ENCODE results near the gene C1QTNF8. TPM values are rescaled to one million over a fixed set of nuclear protein-coding genes. Genes with fewer than 3 reads are reported as not detected.

Gene C1QTNF8
- total RNA-seq, 1 donor from 2014 or later, result not detected

- no peak for DNase-seq (ENCODE audit: low read depth in 2 of 2)
Measured at GRCh38 chr16:1109648-1110047, 13.6 kb upstream of the C1QTNF8 start.

GRCh38 chr16:1108299-1109252 lies 12.5 kb upstream of the C1QTNF8 start:
- peak in 1 of 2 donors; percentile 62 for DNase-seq (ENCODE audit: low read depth in 2 of 2)

GRCh38 chr16:1107731-1108130 lies 11.7 kb upstream of the C1QTNF8 start:
- no peak for DNase-seq (ENCODE audit: low read depth in 2 of 2)

DNA sequence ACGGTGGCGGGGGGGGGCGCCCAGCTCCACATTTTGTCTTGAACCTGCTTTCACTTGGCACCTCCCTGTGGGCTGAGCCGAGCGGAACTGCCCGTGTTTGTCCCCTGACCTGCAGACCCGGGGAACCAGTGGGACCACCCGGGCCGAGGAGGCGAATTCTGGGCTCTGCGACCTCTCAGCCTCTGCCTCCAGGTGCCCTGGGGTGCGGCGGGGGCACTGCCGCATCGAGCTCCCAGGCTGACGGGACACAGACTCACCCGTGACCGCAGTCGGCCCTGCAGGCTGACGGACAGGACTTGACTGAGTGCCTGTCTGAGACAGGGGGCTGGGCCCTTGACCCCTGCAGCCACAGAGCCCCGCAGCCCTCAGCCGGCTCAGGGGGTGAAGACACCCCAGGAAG lies 11.1 kb upstream of the C1QTNF8 start:
- no peak for DNase-seq (ENCODE audit: low read depth in 2 of 2)

- no peak for DNase-seq (ENCODE audit: low read depth in 2 of 2)
Measured at GRCh38 chr16:1106659-1107058, 10.6 kb upstream of the C1QTNF8 start.

GRCh38 chr16:1105888-1106620 lies 10.0 kb upstream of the C1QTNF8 start:
- DNase-seq (ENCODE audit: low read depth in 2 of 2), result peak; percentile 59 to 78

- no peak for DNase-seq (ENCODE audit: low read depth in 2 of 2)
Measured at GRCh38 chr16:1103636-1103980, 7.6 kb upstream of the C1QTNF8 start.

- DNase-seq (ENCODE audit: low read depth in 2 of 2), result peak; percentile 10 to 41
Measured at GRCh38 chr16:1102921-1103635, 7.0 kb upstream of the C1QTNF8 start.

GRCh38 chr16:1102333-1102700 lies 6.3 kb upstream of the C1QTNF8 start:
- DNase-seq (ENCODE audit: low read depth in 2 of 2), result no peak

DNA sequence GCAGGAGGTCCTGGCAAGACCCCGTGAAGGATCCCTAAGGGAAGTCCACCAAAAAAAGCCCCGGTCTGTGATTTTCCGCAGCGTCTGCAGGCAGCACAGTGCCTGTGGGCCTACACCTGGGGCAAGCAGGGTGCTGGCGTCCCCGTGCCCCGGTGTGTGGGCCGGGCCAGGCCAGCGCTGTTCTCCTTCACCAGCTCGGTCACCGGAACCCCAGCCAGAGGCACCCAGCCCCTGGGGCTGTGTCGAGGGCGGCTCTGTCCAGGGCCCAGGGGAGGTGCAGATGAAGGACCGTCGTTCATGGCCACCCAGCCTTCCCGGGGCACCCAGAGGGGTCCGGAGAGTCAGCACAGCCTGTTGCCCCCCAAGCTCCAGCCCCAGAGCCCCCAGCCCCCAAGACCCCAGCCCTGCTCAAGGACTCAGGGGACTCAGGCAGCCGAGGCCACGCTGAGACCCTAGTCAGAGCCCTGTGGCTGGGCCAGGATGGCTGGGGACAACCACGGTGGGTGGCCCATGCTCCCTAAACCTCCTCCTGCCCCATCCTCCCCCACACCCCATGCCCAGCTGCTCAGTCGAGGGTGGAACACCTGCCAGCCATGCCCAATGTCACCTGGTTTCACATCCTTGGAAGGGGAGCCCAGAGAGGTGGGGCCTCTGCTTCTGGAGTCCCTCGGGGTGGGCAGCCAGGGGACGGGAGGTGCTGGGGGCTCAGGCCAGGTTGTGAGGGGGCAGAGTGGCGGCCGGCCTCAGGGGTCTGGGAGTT lies 5.7 kb upstream of the C1QTNF8 start:
- DNase-seq (ENCODE audit: low read depth in 2 of 2), result no peak

- no peak for DNase-seq (ENCODE audit: low read depth in 2 of 2)
Measured at GRCh38 chr16:1101133-1101532, 5.1 kb upstream of the C1QTNF8 start.

- DNase-seq (ENCODE audit: low read depth in 2 of 2), result no peak
Measured at GRCh38 chr16:1100084-1100800, 4.2 kb upstream of the C1QTNF8 start.

DNA sequence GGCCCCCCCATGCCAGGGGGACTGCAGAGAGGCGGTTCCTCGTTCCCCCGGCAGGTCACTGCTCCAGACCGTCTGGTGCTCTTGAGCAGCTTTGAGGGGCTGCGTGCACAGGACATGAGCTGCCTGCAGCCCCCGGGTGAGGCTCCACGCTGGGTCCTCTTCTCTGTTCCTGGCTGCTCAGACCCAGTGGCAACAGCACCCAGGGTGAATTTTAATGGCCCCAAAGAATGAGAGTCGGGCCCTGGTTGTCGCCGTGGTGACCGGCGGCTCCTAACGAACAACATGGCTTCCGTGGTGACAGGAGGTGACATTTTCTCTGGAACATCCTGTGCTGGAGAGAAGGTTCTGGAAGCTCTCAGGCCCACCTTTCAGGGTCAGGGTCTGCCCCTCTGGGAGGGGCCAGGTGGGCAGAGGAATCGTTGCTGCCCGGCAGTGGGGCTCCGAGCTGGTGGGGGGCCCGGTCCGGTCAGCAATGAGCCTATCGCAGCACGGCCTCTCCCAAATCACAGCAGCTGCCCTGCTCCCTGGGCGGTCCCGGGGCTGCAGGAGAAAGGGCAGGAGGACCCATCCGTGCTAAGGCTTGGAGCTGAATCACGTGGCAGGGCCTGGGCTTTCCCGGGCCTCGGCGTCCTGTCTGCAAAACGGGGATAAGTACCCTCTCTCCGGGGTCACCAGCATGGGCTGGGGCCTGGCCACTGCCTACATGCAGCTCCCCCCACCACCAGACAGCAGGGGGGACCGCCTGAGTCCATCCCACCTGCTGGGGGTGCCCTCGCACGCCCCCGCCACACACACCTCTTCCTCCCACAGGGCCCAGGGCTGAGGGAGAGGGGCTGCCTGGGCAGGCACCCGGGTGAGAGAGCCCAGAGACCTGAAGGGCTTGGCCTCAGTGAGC lies 3.4 kb upstream of the C1QTNF8 start:
- no peak for DNase-seq (ENCODE audit: low read depth in 2 of 2)

DNA sequence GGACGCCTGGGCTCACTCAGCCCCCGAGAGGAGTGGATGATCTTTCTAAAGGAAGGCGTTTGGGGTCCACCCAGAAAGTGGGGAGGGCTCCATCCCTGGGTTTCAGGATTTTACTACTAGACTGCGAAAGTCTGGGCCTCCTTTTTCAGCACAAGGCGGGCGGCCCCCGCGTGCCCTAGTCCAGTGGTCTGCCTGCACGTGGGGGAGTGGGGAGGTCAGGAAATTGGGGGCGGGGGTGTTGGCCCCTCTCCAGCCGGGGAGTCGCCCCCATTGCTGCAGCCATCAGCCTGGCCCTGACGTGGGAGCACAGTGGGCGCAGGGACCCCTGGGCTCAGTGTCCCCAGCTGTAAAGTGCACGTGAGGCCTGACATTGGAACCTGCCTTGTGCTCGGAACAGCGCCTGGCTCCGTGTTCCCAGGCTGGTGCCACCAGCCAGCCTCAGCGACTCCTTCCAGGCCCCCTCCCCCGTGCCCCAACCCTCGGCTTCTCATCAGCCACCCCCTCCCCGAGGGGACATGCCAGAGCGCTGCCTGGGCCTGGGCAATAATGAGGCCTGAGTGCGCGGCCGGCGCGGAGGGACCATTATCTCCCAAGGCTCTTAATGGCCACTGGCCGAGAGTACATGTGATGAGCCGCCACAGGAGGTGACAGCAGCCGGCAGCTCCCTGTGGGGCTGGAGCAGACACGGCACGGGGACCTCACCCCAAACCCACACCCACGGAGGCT lies 2.4 kb upstream of the C1QTNF8 start:
- DNase-seq (ENCODE audit: low read depth in 2 of 2), result no peak

DNA sequence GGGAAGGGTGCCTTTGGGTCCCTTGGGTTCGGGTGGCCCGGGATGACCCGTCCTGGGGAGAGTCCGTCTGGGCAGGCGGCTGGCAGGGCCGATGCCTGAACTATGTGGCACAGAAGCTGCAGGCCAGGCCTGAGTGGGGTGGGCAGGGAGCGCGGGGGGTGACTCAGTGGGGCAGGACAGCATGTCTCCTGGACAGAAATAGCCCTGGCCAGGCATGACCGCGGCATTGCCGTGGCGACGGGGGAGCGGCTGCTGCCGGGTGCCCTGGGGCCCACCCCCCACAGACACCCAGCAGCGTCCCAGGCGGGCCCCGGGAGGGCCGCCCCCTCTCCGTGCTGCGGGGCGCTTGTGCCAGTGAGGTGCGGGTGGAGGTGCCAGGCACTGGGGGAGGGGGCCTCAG lies 1.8 kb upstream of the C1QTNF8 start:
- DNase-seq (ENCODE audit: low read depth in 2 of 2), result no peak

DNA sequence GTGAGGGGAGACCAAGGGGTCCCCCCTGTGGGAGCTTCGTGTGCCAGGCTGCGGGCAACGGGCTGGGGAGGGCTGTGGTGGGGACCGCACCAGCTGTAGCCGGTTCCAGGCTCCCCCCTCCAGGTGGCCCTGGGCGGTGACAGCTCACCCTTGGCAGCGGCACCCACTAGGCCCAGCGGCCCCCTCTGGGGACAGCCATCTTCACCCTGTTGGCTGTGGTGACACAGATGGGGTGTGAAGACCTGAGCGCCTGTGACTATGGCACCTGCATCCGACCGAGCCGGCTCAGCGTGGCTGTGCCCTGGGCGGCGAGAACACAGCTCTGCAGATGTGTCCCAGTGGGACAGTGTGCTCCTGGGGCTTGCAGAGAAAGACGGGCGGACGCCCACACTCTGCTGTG lies 1.1 kb upstream of the C1QTNF8 start:
- DNase-seq (ENCODE audit: low read depth in 2 of 2), result no peak

DNA sequence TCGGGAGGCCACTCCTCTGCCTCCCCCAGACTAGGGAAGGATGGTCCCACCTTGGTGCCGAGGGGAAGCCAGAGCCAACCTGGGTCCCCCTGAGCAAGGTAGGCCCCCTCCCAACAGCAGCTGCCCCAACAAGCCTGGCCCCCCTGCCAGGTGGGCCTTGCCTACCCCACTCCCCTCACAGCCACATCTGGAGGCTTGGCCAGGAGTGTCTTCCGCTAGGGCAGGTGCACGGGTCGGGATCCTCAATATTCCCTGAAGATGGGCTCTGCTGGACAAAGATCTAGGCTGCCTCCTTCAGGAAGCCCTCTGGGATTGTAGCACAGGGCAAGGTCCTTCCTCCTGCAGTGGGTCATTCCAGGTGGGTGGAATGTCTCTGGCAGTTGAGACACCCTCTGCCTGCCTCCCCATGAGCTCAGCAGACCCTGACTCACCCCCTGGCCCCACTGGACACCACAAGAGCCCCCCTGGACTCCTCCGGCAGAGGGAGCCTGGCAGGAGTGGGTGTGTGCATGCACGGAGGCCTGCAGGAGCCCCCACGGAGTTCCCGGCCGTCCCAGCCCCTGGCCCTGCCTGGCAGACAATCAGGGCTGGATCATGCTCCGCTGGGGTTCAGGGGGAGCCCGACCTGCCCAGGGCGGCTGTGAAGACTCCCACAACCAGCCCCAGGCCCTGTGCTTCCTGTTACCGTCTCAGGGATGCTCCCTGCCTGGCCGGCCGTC lies 435 bp downstream of the C1QTNF8 start:
- DNase-seq (ENCODE audit: low read depth in 2 of 2), result no peak
